ENCODE measurements around the gene SNX6.
"Not testable (repeated sequence)": the region's sequence is repeated elsewhere in the genome, so short reads cannot be mapped to it uniquely, and the experiment has no call there.

SNX6 gene
- 81.8 to 99.1 (median 83.1) reads per million in 4 donors for total RNA-seq

GRCh38 chr14:34629657-34630529, at the start of gene SNX6:
Gene SNX6, minus strand, starts transcription at chr14:34630148. Its CDS starts 32 bp downstream, at chr14:34630116.
- peak; percentile 76 to 86 (median 79) for DNase-seq

- DNase-seq = no peak
Observed at GRCh38 chr14:34678735-34679134, 48.8 kb upstream of the SNX6 start.

- DNase-seq = no peak
Observed at GRCh38 chr14:34678306-34678705, 48.4 kb upstream of the SNX6 start.

DNA sequence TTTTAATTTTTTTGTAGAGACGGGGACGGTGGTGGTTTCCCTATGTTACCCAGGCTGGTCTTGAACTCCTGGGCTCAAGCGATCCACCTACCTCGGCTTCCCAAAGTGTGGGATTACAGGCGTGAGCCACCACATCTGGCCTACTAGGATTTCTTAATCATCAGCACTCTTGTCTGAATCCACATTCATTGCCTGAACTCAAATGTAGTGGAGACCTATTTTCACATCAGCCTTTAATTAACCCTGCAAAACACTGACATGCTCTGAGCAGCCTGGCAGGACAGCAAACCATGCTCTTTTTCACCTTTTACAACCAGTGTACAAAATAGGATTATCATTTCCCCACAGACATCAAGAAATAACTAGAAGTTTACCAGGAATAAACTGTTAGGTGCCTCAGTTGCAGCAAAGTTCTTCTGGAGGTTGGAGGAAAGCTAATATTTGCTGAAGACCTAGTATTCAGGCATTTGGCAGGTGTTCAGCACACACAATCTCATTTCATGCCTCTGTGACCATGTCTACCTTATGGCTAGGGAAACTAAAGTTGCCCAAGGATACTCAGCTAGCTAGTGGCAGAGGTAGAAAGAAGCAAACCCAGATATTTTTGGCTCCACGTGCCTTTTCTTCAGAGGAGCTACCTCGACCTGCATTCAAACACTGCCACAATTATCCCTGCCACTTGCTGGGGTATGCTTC, 46.7 kb upstream of the SNX6 start:
- DNase-seq = no peak

DNA sequence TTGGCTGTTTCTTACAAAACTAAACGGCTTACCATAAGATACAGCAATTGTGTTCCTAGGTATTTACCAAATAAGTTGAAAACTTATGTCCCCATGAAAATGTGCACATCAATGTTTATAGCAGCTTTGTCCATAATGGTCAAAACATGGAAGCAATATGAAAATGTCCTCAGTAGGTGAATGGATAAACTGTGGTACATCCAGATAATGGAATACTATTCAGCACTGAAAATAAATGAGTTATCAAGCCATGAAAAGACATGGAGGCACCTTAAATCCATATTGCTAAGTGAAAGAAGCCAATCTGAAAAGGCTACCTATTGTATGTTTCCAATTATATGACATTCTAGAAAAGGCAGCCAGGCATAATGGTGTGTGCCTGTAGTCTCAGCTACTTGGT, 43.8 kb upstream of the SNX6 start:
- no peak for DNase-seq

DNA sequence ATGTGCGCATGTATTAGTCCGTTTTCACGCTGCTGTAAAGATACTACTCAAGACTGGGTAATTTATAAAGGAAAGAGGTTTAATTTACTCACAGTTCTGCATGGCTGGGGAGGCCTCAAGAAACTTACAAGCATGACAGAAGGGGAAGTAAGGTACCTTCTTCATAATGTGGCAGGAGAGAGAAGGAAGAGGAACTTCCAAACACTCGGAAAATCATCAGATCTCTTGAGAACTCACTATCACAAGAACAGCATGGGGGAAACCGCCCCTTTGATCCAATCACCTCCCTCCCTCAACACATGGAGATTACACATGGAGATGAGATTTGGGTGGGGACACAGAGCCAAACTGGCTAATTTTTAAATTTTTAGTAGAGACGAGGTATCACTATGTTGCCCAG, 41.8 kb upstream of the SNX6 start:
- DNase-seq = no peak

GRCh38 chr14:34668111-34668510, 38.2 kb upstream of the SNX6 start:
- DNase-seq = no peak

DNA sequence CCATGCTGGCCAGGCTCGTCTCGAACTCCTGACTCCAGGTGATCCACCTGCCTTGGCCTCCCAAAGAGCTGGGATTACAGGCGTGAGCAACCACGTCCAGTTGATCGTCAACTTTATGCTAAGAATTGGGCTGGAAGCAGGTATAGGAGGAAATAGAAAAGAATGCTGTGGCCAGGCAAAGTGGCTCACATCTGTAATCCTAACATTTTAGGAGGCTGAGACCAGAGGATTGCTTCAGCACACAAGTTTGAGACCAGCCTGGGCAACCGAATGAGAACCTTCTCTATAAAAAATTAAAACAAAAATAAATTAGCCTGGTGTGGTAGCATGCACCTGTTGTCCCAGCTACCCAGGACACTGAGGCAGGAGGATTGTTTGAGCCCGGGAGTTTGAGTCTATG, 37.1 kb upstream of the SNX6 start:
- no peak for DNase-seq

DNA sequence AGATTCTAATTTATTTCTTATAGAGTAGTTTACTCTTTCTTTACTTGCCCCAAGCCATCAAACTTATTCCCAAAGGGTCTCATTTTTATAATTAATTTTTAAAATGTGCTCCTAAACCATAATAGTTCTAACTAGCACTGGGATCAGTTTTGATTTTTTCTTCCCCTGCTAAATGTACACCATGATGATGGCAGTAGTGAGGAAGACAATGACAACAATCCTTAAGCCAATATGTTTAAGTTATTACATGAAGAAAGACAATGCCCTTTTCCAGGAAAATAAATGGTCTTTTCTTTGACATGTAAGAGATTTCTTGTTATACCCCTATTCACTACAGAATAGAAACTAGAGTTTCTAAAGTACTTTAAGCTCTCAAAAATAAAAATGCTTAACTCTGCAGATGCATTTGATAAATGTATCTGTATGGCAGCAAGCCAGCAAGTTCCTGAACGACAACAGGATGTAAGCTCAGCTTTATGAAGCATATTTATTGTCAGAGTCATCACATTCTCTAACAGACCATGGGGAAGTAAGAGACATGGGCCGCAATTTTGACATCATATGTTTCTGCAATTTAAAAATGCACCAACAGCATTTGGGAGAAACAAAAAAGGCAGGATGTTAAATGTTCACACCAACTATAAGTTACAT, 36.0 kb upstream of the SNX6 start:
- peak in 2 of 5 donors; percentile 14 to 74 for DNase-seq

DNA sequence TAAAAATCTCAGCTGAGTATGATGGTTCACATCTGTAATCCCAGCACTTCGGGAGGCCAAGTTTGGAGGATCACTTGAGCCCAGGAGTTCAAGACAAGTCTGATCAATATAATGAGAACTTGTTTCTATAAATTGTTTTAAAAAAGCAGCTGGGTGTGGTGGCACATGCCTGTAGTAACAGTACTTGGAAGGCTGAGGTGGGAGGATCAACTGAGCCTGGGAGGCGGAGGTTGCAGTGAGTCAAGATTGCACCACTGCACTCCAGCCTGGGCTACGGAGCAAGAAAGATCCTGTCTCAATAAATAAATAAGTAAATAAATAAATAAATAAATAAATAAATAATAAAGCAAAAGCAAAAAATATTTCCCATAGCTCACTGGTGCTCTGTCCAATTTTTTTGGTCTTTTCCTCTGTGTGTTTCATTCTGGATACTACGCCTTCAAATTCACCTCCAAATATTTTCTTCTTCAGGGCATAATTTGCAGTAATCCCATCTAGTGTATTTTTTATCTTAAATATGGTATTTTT, 32.7 kb upstream of the SNX6 start:
- DNase-seq = no peak

- no peak for DNase-seq
Observed at GRCh38 chr14:34660796-34661195, 30.8 kb upstream of the SNX6 start.

DNA sequence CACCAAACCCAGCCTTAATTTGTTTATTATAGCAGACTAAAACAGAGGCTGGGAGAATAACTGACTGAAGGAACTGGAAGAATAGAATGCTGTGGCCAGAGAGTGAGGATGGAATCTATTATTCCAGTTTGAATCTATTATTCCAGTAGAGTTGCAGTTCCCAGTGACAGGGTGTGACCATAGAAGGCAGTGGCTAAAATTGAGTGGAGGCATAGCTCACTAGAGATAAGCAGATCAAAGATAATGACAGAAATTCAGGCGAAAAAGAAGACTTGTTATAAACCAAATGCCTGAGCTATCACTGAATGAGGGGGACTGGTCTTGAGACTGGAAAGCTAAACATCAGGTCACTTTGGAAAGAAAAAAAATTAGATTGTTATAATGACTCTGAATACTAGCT, 26.0 kb upstream of the SNX6 start:
- DNase-seq = no peak

GRCh38 chr14:34653073-34653472, 23.1 kb upstream of the SNX6 start:
- DNase-seq = not testable (repeated sequence)

- not testable (repeated sequence) for DNase-seq
Observed at GRCh38 chr14:34652348-34652747, 22.4 kb upstream of the SNX6 start.

DNA sequence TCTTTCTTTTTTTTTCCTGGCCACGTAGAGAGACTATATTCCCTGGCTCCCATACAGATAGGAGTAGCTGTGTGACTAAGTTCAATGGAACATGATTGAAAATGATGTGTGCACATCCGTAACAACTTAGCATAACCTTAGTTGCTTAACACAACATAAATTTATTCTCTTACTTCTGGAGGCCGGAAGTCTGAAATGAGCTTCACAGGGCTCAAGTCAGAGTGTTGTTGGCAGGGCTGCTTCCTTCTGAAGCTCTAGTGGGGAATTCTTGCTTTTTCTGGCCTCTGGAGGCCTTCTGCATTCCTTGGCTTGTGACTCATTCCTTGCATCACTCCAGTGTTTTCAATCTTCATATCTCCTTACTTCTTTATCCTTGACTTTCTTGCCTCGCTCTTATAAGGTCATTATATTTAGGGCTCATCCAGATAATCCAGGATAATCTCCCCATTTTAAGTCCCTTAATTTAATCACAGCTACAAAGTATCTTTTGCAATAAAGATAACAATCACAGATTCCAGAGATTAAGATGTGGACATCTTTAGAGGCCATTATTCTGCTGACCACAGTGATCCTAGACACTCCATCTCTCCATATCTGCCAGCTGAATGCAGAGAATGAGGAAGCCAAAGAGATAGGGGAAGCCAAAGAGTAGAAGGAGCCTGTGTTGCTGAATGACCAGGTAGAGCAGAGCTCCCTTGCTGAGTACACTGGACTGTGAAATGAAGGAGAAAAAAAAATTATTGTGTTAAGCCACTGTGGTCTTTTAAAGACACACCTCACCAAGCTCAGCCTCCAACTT, 21.0 kb upstream of the SNX6 start:
- no peak for DNase-seq

DNA sequence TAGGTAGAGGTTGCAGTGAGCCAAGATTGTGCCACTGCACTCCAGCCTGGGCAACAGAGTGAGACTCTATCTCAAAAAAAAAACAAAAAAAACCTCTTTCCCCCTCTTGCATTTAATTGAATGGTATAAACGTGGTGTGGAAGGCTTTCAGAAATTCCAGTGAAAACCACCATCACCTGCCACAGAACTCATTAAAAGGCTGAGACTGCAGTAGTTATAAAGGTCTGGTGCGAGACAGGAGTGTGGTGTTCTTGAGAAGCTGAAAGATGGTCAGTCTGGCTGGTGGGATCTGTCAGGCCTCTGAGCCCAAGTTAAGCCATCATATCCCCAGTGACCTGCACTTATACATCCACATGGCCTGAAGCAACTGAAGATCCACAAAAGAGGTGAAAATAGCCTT, 20.1 kb upstream of the SNX6 start:
- DNase-seq = not testable (repeated sequence)

DNA sequence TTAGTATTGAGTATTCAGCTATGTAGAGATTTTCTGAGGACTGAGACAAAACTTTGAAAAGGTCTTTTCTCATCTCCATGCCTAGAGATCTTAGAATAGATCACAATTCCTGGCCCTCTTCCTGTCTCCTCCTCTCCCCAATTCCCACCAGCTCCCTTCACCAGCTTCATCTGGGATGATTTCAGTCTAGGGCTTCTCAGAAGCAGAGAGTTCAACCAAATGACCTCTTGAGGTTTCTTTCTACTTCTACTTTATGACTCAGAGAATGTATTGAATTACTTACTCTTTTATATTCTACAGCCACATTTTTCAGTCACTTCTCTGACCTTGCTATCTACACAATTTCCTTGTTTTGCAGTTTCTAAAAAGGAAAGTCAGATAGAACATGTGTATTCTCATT, 19.4 kb upstream of the SNX6 start:
- no peak for DNase-seq

DNA sequence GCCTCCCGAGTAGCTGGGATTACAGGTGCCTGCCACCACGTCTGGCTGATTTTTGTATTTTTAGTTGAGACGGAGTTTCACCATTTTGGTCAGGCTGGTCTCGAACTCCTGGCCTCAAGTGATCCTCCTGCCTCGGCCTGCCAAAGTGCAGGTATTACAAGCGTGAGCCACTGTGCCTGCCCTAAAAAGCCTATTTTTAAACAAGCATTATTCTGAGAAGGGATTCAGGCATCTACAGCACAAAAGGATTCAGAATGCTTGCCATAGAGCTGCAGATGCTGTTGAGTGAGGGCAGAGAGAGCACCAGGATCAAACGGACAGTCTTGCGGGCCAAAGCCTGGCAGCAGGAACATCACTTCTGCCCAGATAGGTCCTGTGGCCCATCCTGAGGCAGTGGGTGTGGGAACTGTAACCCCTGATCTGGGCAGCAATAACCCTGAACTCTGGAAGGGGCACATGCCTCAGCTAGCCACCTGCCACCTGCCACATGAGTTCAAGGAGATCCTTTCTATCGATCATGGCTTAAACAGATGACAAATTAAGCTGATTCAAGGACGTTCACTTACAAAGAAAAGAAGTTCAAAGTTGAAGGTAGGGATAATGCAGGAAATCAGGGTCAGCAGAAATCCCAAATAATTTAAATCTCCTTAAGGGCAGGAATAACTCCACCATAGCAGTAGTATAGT, 16.8 kb upstream of the SNX6 start:
- DNase-seq = no peak

DNA sequence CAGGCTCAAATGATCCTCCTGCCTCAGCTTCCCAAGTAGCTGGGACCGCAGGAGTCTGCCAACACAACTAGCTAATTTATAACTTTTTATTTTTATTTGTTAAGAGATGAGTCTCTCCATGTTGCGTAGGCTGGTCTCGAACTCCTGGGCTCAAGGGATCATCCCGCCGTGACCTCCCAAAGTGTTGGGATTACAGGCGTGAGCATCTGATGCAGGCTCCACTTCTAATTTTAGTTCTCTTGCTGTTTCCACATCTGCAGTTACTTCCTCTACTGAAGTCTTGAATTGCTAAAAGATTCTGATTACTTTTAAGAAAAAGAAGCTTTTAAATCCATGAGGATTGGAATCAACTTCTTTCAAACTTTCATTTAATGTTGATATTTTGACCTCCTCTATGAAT, 13.4 kb upstream of the SNX6 start:
- no peak for DNase-seq

DNA sequence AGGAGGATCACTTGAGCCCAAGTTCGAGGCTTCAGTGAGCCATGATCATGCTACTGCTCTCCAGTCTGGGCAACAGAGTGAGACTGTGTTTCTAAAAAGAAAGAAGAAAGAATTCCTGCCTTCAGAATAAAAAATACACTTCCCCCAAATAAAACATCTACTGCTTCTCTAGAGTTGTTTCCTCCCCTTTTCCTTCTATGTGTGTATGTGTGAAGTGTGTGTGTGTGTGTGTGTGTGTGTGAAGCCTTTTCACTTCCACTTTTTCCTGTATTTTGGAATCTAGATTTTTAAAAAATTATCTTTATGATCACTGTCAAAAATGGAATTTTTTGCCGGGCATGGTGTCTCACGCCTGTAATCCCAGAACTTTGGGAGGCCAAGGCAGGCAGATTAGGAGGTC, 12.6 kb upstream of the SNX6 start:
- no peak for DNase-seq

GRCh38 chr14:34640826-34641225, 10.9 kb upstream of the SNX6 start:
- no peak for DNase-seq

- not testable (repeated sequence) for DNase-seq
Observed at GRCh38 chr14:34634360-34634771, 4.4 kb upstream of the SNX6 start.
